Body of pancreas (tissue), 4 donors: Measurements from ENCODE around the gene RMI2. TPM values are rescaled to one million over a fixed set of nuclear protein-coding genes. Genes with fewer than 3 reads are reported as not detected.

Experiments used
- ATAC-seq: fragments of 150-250 bp; one replicate; pipeline ENCODE4 v1.9.1; 2016
- DNase-seq, 4 donors: peaks; one replicate each; pipeline ENCODE4 v3.0.0-alpha.2; 2019
- H3K27ac ChIP-seq, 4 donors: fragments of 200-600 bp; sonication (generic); 1 replicate in 3 of 4; 2 replicates in 1 of 4; pipeline versions ENCODE4 v1.5.1 to v1.6.1; 2016 to 2019; ENCODE audit warnings: mild to moderate bottlenecking in 1 of 4, mixed read lengths in 1 of 4, moderate library complexity in 1 of 4
- H3K27me3 ChIP-seq, 2 donors: fragments of 200-600 bp; sonication (generic); one replicate each; pipeline ENCODE4 v1.6.0; 2016; ENCODE audit warnings: mild to moderate bottlenecking in 1 of 2
- H3K36me3 ChIP-seq, 2 donors: fragments of 200-600 bp; sonication (generic); replicated peaks in 1 of 2; 2 replicates each; pipeline ENCODE4 v1.5.1; 2016; ENCODE audit warnings: low read depth in 2 of 2; ENCODE audit not compliant: insufficient read depth in 1 of 2
- H3K4me1 ChIP-seq: fragments of 200-600 bp; sonication (generic); one replicate; pipeline ENCODE4 v1.6.0; 2016
- H3K4me3 ChIP-seq, 2 donors: fragments of 200-600 bp; sonication (generic); 1 replicate in 1 of 2; 2 replicates in 1 of 2; pipeline ENCODE4 v1.5.1; 2016 to 2019
- H3K9me3 ChIP-seq, 3 donors: fragments of 200-600 bp; sonication (generic); 1 replicate in 2 of 3; 2 replicates in 1 of 3; pipeline ENCODE4 v1.5.1; 2016
- CTCF ChIP-seq, 7 experiments: fragments of 450-650 bp in 4 of 7; fragments of 200-600 bp in 3 of 7; sonication (generic) in 3 of 7; IDR thresholded peaks; one replicate each; pipeline ENCODE4 v1.5.1; 2016 to 2019; ENCODE audit warnings: antibody characterized with exemption in 7 of 7
- POLR2A ChIP-seq, 3 donors: fragments of 450-650 bp; IDR thresholded peaks; one replicate each; pipeline ENCODE4 v1.6.1; 2016; ENCODE audit warnings: antibody characterized with exemption in 3 of 3, mild to moderate bottlenecking in 2 of 3
- WGBS, 2 donors: methylation state at CpG; one replicate each; pipeline ENCODE4 v1.1.5; 2017; 5-methylcytosine and 5-hydroxymethylcytosine counted together
- intact Hi-C: fragments of 100-400 bp; cut with DNase I; formaldehyde crosslinking; loops from one replicate; pipeline ENCODE4 v1.15.1; 2023
- total RNA-seq, 2 donors: library from RNA; depleted of rRNA; stranded (reverse); fragments of >200 nt; gene quantifications; one replicate each; pipeline ENCODE4 v1.1.0, GENCODE V29; 2016

RMI2 gene
- total RNA-seq, 2 donors from 2014 or later, result 1.3 to 3.0 TPM

- Histone ChIP-seq H3K9me3 (no peaks in the 10 kb centered on the region), H3K4me3 (no peak overlapping the region), H3K4me1 (peaks cover 17% of the 10 kb centered on the region), H3K27me3 (no peaks in the 10 kb centered on the region), H3K36me3 (no peaks in the 10 kb centered on the region), H3K27ac (no peak overlapping the region)
- DNase-seq (no peak), ATAC-seq (no peak)
- TF ChIP-seq CTCF (IDR thresholded peaks at IDR 0.05) (no peak), POLR2A (IDR thresholded peaks at IDR 0.05) (no peak)
- intact Hi-C loops, result no loop called here
- 83 to 87% methylated on average over 7 of the region's 7 CpGs for WGBS, 2 donors
Observed at GRCh38 chr16:11347831-11348230, 2.6 kb downstream of the RMI2 start.

- intact Hi-C loops, result no loop called here
- WGBS, 2 donors, result 77 to 80% methylated on average over 15 to 16 of the region's 16 CpGs
- Histone ChIP-seq H3K27ac (peak overlapping the region in 3 of 4 donors; percentile 50 to 71 (median 70)), H3K36me3 (no peaks in the 10 kb centered on the region), H3K27me3 (no peaks in the 10 kb centered on the region), H3K4me3 (no peak overlapping the region), H3K9me3 (no peaks in the 10 kb centered on the region), H3K4me1 (peaks cover 17% of the 10 kb centered on the region)
- no peak for TF ChIP-seq CTCF (IDR thresholded peaks at IDR 0.05)
- no peak for TF ChIP-seq POLR2A (IDR thresholded peaks at IDR 0.05)
- DNase-seq, result no peak
- no peak for ATAC-seq
Observed at GRCh38 chr16:11348737-11349598, 3.7 kb downstream of the RMI2 start.

- ATAC-seq, result peak; percentile 34
- Histone ChIP-seq H3K36me3 (no peaks in the 10 kb centered on the region), H3K9me3 (no peaks in the 10 kb centered on the region), H3K27ac (peak overlapping the region in 3 of 4 donors; percentile 50 to 71 (median 70)), H3K4me3 (no peak overlapping the region), H3K27me3 (no peaks in the 10 kb centered on the region), H3K4me1 (peaks cover 14% of the 10 kb centered on the region)
- WGBS, 2 donors, result 56 to 57% methylated on average over 10 to 14 of the region's 14 CpGs
- intact Hi-C loops, result no loop called here
- peak; percentile 26 to 68 (median 47) for DNase-seq
- peak in 2 of 3 donors; percentile 12 to 17 for TF ChIP-seq POLR2A (IDR thresholded peaks at IDR 0.05)
- TF ChIP-seq CTCF (IDR thresholded peaks at IDR 0.05), result no peak
Observed at GRCh38 chr16:11349599-11350276, 4.5 kb downstream of the RMI2 start.

GRCh38 chr16:11350519-11350918, 5.3 kb downstream of the RMI2 start:
- Histone ChIP-seq H3K27me3 (no peaks in the 10 kb centered on the region), H3K4me3 (no peak overlapping the region), H3K4me1 (peaks cover 14% of the 10 kb centered on the region), H3K9me3 (no peaks in the 10 kb centered on the region), H3K36me3 (no peaks in the 10 kb centered on the region), H3K27ac (peak overlapping the region in 2 of 4 donors; percentile 70 to 71)
- TF ChIP-seq POLR2A (IDR thresholded peaks at IDR 0.05), result no peak
- TF ChIP-seq CTCF (IDR thresholded peaks at IDR 0.05), result no peak
- ATAC-seq, result no peak
- WGBS, 2 donors, result 77 to 88% methylated on average over 5 of the region's 5 CpGs
- intact Hi-C loops, result no loop called here
- DNase-seq, result no peak
